Breast epithelium (tissue), 3 donors: Measurements from ENCODE around the gene METTL25.

ENCODE experiments used
- POLR2A ChIP-seq: fragments of 450-650 bp; IDR thresholded peaks from one replicate; pipeline ENCODE4 v1.6.1; 2016; ENCODE audit warnings: antibody characterized with exemption, mild to moderate bottlenecking, moderate library complexity
- POLR2AphosphoS5 ChIP-seq, 3 donors: sonication (generic); formaldehyde crosslinking; IDR thresholded peaks; one replicate each; pipeline ENCODE4 v1.6.1; 2017; ENCODE audit warnings: antibody characterized with exemption in 3 of 3
- TF ChIP-seq, protein P1 (sequence below), 3 donors: fragments of 450-650 bp; IDR thresholded peaks; one replicate each; pipeline ENCODE4 v1.5.1; 2016 to 2017; ENCODE audit warnings: antibody characterized with exemption in 3 of 3, mild to moderate bottlenecking in 3 of 3, moderate library complexity in 3 of 3

DNA sequence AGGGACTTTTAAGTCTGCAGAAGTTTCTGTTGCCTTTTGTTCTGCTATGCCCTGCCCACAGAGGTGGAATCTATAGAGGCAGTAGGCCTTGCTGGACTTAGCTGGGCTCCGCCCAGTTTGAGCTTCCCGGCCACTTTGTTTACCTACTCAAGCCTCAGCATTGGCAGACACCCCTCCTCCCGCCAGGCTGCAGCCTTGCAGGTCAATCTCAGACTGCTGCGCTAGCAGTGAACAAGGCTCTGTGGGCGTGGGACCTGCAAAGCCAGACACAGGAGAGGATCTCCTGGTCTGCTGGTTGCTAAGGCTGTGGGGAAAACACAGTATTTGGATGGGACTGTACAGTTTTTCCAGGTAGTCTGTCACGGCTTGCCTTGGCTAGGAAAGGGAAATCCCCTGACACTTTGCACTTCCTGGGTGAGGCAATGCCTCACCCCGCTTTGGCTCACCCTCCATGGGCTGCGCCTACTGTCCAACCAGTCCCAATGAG lies 43.9 kb upstream of the METTL25 start:
- TF ChIP-seq, protein P1, sequence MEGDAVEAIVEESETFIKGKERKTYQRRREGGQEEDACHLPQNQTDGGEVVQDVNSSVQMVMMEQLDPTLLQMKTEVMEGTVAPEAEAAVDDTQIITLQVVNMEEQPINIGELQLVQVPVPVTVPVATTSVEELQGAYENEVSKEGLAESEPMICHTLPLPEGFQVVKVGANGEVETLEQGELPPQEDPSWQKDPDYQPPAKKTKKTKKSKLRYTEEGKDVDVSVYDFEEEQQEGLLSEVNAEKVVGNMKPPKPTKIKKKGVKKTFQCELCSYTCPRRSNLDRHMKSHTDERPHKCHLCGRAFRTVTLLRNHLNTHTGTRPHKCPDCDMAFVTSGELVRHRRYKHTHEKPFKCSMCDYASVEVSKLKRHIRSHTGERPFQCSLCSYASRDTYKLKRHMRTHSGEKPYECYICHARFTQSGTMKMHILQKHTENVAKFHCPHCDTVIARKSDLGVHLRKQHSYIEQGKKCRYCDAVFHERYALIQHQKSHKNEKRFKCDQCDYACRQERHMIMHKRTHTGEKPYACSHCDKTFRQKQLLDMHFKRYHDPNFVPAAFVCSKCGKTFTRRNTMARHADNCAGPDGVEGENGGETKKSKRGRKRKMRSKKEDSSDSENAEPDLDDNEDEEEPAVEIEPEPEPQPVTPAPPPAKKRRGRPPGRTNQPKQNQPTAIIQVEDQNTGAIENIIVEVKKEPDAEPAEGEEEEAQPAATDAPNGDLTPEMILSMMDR (IDR thresholded peaks at IDR 0.05) = no peak
- no peak for TF ChIP-seq POLR2AphosphoS5 (IDR thresholded peaks at IDR 0.05)
- no peak for TF ChIP-seq POLR2A
